HEK293T (cell line): ENCODE measurements around the gene IGSF9B.

Experiments used
- CTCF ChIA-PET: fragments of 350-600 bp; formaldehyde crosslinking; extraction: SDS; loops from one replicate; lab custom pipeline; 2021; ENCODE audit warnings: antibody characterized with exemption, inconsistent platforms; lab: Yijun Ruan, JAX
- POLR2A ChIA-PET: fragments of 350-600 bp; formaldehyde crosslinking; extraction: SDS; loops from one replicate; lab custom pipeline; 2020; ENCODE audit warnings: antibody characterized with exemption, inconsistent platforms; lab: Yijun Ruan, JAX
- DNase-seq: peaks from one replicate; pipeline ENCODE4 v3.0.0; 2012; ENCODE audit warnings: mixed read lengths; ENCODE audit errors: extremely low spot score
- ARNT ChIP-seq: fragments of 450-650 bp; IDR thresholded peaks from 2 replicates; pipeline ENCODE4 v1.6.1; 2017; ENCODE audit warnings: mild to moderate bottlenecking
- BHLHE40 ChIP-seq: fragments of 450-650 bp; IDR thresholded peaks from 2 replicates; pipeline ENCODE4 v1.6.1; 2016; ENCODE audit warnings: mild to moderate bottlenecking, moderate library complexity, borderline replicate concordance
- CTBP1 ChIP-seq: fragments of 450-650 bp; IDR thresholded peaks from 2 replicates; pipeline ENCODE4 v1.6.1; 2016; ENCODE audit warnings: borderline replicate concordance
- ELF4 ChIP-seq: fragments of 450-650 bp; IDR thresholded peaks from 2 replicates; pipeline ENCODE4 v1.6.1; 2017; ENCODE audit warnings: antibody characterized with exemption
- FOXA1 ChIP-seq: fragments of 450-650 bp; IDR thresholded peaks from 2 replicates; pipeline ENCODE4 v1.6.1; 2016; ENCODE audit warnings: mild to moderate bottlenecking
- FOXK2 ChIP-seq: fragments of 450-650 bp; IDR thresholded peaks from 2 replicates; pipeline ENCODE4 v1.6.1; 2016; ENCODE audit warnings: mild to moderate bottlenecking
- FOXM1 ChIP-seq: fragments of 450-650 bp; IDR thresholded peaks from 2 replicates; pipeline ENCODE4 v1.6.1; 2017; ENCODE audit warnings: mild to moderate bottlenecking, borderline replicate concordance
- HDGF ChIP-seq: fragments of 450-650 bp; IDR thresholded peaks from 2 replicates; pipeline ENCODE4 v1.6.1; 2017; ENCODE audit warnings: antibody characterized with exemption, borderline replicate concordance
- L3MBTL2 ChIP-seq: fragments of 450-650 bp; conservative IDR thresholded peaks from 2 replicates; pipeline ENCODE4 v1.6.1; 2016; ENCODE audit warnings: mild to moderate bottlenecking
- LEF1 ChIP-seq: fragments of 450-650 bp; IDR thresholded peaks from 2 replicates; pipeline ENCODE4 v1.6.1; 2017; ENCODE audit warnings: mild to moderate bottlenecking, borderline replicate concordance
- NFRKB ChIP-seq: fragments of 450-650 bp; IDR thresholded peaks from 2 replicates; pipeline ENCODE4 v1.6.1; 2016; ENCODE audit warnings: mild to moderate bottlenecking, moderate library complexity
- SP1 ChIP-seq: fragments of 450-650 bp; IDR thresholded peaks from 2 replicates; pipeline ENCODE4 v1.6.1; 2017
- SUZ12 ChIP-seq: fragments of 450-650 bp; IDR thresholded peaks from 2 replicates; pipeline ENCODE4 v1.6.1; 2016; ENCODE audit warnings: mild to moderate bottlenecking
- TARDBP ChIP-seq: fragments of 450-650 bp; IDR thresholded peaks from 2 replicates; pipeline ENCODE4 v1.6.1; 2016
- ZNF384 ChIP-seq: fragments of 450-650 bp; IDR thresholded peaks from 2 replicates; pipeline ENCODE4 v1.6.1; 2016
- TF ChIP-seq, protein P1 (sequence below): fragments of 450-650 bp; IDR thresholded peaks from 2 replicates; pipeline ENCODE4 v1.6.1; 2016

IGSF9B gene

DNA sequence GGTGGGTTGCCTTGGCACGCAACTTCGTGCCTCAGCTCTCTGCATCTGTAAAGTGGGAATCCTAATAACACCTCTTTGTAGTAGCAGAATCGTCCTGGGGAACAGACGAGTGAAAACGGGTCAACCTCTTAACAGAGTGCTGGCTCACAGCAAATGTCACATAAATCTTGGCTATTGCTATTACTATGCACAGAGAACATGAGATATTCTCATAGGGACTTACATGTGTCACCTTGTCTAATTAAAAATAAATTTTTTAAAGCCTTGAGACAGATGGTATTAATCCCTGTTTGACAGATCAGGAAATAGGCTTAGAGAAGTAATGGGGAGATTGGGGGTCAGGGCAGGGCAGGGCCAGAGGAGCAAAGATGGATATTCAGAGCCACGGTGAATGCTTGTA lies 44.3 kb upstream of the IGSF9B start:
- ChIA-PET POLR2A (no interaction called here), CTCF (no interaction called here)
- no peak for DNase-seq

GRCh38 chr11:133999355-133999754 lies 42.6 kb upstream of the IGSF9B start:
- ChIA-PET POLR2A (no interaction called here), CTCF (no interaction called here)
- TF ChIP-seq FOXK2 = no peak
- TF ChIP-seq ZNF384 = no peak
- no peak for TF ChIP-seq NFRKB
- TF ChIP-seq CTBP1 = no peak
- TF ChIP-seq ELF4 = no peak
- TF ChIP-seq, protein P1, sequence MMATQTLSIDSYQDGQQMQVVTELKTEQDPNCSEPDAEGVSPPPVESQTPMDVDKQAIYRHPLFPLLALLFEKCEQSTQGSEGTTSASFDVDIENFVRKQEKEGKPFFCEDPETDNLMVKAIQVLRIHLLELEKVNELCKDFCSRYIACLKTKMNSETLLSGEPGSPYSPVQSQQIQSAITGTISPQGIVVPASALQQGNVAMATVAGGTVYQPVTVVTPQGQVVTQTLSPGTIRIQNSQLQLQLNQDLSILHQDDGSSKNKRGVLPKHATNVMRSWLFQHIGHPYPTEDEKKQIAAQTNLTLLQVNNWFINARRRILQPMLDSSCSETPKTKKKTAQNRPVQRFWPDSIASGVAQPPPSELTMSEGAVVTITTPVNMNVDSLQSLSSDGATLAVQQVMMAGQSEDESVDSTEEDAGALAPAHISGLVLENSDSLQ = no peak
- no peak for TF ChIP-seq BHLHE40
- TF ChIP-seq HDGF = no peak
- TF ChIP-seq ARNT = no peak
- no peak for TF ChIP-seq L3MBTL2
- no peak for TF ChIP-seq SP1
- no peak for TF ChIP-seq LEF1
- TF ChIP-seq FOXA1 = no peak
- TF ChIP-seq SUZ12 = no peak
- no peak for TF ChIP-seq TARDBP
- TF ChIP-seq FOXM1 = no peak

More for the DNA sequence above, 44.3 kb upstream of the IGSF9B start:
- TF ChIP-seq FOXM1 (no peak), ZNF384 (no peak), ARNT (no peak), FOXK2 (no peak)

GRCh38 chr11:133997554-133997953 lies 40.8 kb upstream of the IGSF9B start:
- POLR2A ChIA-PET = no interaction called here

More at GRCh38 chr11:133999355-133999754, 42.6 kb upstream of the IGSF9B start:
- no peak for DNase-seq

GRCh38 chr11:133996671-133997070 lies 39.9 kb upstream of the IGSF9B start:
- POLR2A ChIA-PET = no interaction called here
- CTCF ChIA-PET = no interaction called here
- TF ChIP-seq ARNT = no peak
- DNase-seq = no peak

More at GRCh38 chr11:133997554-133997953, 40.8 kb upstream of the IGSF9B start:
- CTCF ChIA-PET = no interaction called here
- no peak for TF ChIP-seq ARNT
- no peak for TF ChIP-seq SP1
- TF ChIP-seq ZNF384 = no peak
- no peak for TF ChIP-seq L3MBTL2
- TF ChIP-seq NFRKB = no peak
- no peak for TF ChIP-seq HDGF
- no peak for TF ChIP-seq ELF4
- no peak for TF ChIP-seq LEF1
- TF ChIP-seq CTBP1 = no peak
- no peak for TF ChIP-seq FOXM1
- TF ChIP-seq BHLHE40 = no peak
- no peak for TF ChIP-seq SUZ12
- TF ChIP-seq TARDBP = no peak
- TF ChIP-seq, protein P1 = no peak
- no peak for TF ChIP-seq FOXK2
- no peak for DNase-seq

GRCh38 chr11:133995066-133995465 lies 38.3 kb upstream of the IGSF9B start:
- TF ChIP-seq ELF4 (no peak), ZNF384 (no peak), FOXA1 (no peak), BHLHE40 (no peak), CTBP1 (no peak), FOXM1 (no peak), L3MBTL2 (no peak), LEF1 (no peak), HDGF (no peak), FOXK2 (no peak), ARNT (no peak)
- TF ChIP-seq, protein P1 = no peak
- CTCF ChIA-PET = no interaction called here
- no peak for DNase-seq
- POLR2A ChIA-PET = no interaction called here

DNA sequence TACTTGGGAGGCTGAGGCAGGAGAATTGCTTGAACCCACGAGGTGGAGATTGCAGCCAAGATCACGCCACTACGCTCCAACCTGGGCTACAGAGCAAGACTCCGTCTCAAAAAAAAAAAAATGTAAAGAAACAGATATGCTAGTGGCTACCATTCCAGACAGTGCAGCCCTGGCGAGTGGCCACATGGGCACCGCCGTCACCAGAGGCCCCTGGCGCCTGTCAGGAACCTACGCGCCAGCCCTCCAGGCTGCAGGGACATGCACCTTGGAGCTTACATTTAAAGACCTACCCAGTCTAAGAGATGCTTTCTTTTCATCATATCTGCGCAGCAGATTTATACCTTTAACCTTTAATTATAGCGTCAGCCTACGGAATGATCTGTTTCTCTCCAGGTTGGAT lies 37.2 kb upstream of the IGSF9B start:
- TF ChIP-seq HDGF (no peak), ARNT (no peak), BHLHE40 (no peak), ELF4 (no peak), SP1 (no peak), LEF1 (no peak), FOXM1 (no peak), SUZ12 (no peak), L3MBTL2 (no peak), NFRKB (no peak), ZNF384 (no peak), CTBP1 (no peak), FOXA1 (no peak), FOXK2 (no peak), TARDBP (no peak)
- TF ChIP-seq, protein P1 = no peak
- no peak for DNase-seq
- POLR2A ChIA-PET = no interaction called here
- CTCF ChIA-PET = no interaction called here
